ENCODE data around the gene CABP1. TPM values are rescaled to one million over a fixed set of nuclear protein-coding genes. Genes with fewer than 3 reads are reported as not detected.
A peak's percentile ranks its signal among the peaks of the same experiment; 100 is the strongest.
"Not testable (repeated sequence)": the region's sequence is repeated elsewhere in the genome, so short reads cannot be mapped to it uniquely, and the experiment has no call there.

CABP1 gene
- total RNA-seq, 1 experiment from 2014 or later: 4.4 TPM

GRCh38 chr12:120668868-120669840 is 28.7 kb downstream of the CABP1 start:
- H3K36me3 ChIP-seq (replicated peaks; ENCODE audit: control insufficient read depth, insufficient read depth, low read length): no peaks in the 10 kb centered on the region
- no peaks in the 10 kb centered on the region for H3K27me3 ChIP-seq (ENCODE audit: control insufficient read depth, insufficient read depth, low read length)
- peak; percentile 78 for DNase-seq
- peak overlapping the region; percentile 10; the same call in 1 of the 2 replicates for H3K4me3 ChIP-seq (ENCODE audit: insufficient read depth, low read depth, low read length)

GRCh38 chr12:120670237-120670636 is 29.8 kb downstream of the CABP1 start:
- not testable (repeated sequence) for H3K36me3 ChIP-seq (replicated peaks; ENCODE audit: control insufficient read depth, insufficient read depth, low read length); H3K4me3 ChIP-seq (ENCODE audit: insufficient read depth, low read depth, low read length); H3K27me3 ChIP-seq (ENCODE audit: control insufficient read depth, insufficient read depth, low read length); DNase-seq

- no peak for DNase-seq
- H3K27me3 ChIP-seq (ENCODE audit: control insufficient read depth, insufficient read depth, low read length): no peaks in the 10 kb centered on the region
- no peak overlapping the region for H3K4me3 ChIP-seq (ENCODE audit: insufficient read depth, low read depth, low read length)
- no peaks in the 10 kb centered on the region for H3K36me3 ChIP-seq (replicated peaks; ENCODE audit: control insufficient read depth, insufficient read depth, low read length)
Observed at GRCh38 chr12:120670667-120671066, 30.2 kb downstream of the CABP1 start.

- DNase-seq: peak; percentile 19
- H3K27me3 ChIP-seq (ENCODE audit: control insufficient read depth, insufficient read depth, low read length): no peaks in the 10 kb centered on the region
- H3K36me3 ChIP-seq (replicated peaks; ENCODE audit: control insufficient read depth, insufficient read depth, low read length): no peaks in the 10 kb centered on the region
- H3K4me3 ChIP-seq (ENCODE audit: insufficient read depth, low read depth, low read length): no peak overlapping the region
Observed at GRCh38 chr12:120674097-120674636, 33.7 kb downstream of the CABP1 start.

GRCh38 chr12:120677765-120678473 is 37.5 kb downstream of the CABP1 start:
- no peaks in the 10 kb centered on the region for H3K36me3 ChIP-seq (replicated peaks; ENCODE audit: control insufficient read depth, insufficient read depth, low read length)
- H3K27me3 ChIP-seq (ENCODE audit: control insufficient read depth, insufficient read depth, low read length): no peaks in the 10 kb centered on the region
- DNase-seq: no peak
- no peak overlapping the region for H3K4me3 ChIP-seq (ENCODE audit: insufficient read depth, low read depth, low read length)

GRCh38 chr12:120678572-120678971 is 38.1 kb downstream of the CABP1 start:
- no peak overlapping the region for H3K4me3 ChIP-seq (ENCODE audit: insufficient read depth, low read depth, low read length)
- DNase-seq: no peak
- H3K27me3 ChIP-seq (ENCODE audit: control insufficient read depth, insufficient read depth, low read length): no peaks in the 10 kb centered on the region
- no peaks in the 10 kb centered on the region for H3K36me3 ChIP-seq (replicated peaks; ENCODE audit: control insufficient read depth, insufficient read depth, low read length)

GRCh38 chr12:120680165-120680738 is 39.8 kb downstream of the CABP1 start:
- Histone ChIP-seq H3K27me3 (ENCODE audit: control insufficient read depth, insufficient read depth, low read length) (no peaks in the 10 kb centered on the region), H3K36me3 (replicated peaks; ENCODE audit: control insufficient read depth, insufficient read depth, low read length) (no peaks in the 10 kb centered on the region), H3K4me3 (ENCODE audit: insufficient read depth, low read depth, low read length) (no peak overlapping the region)
- peak; percentile 40 for DNase-seq

- H3K36me3 ChIP-seq (replicated peaks; ENCODE audit: control insufficient read depth, insufficient read depth, low read length): no peaks in the 10 kb centered on the region
- no peak for DNase-seq
- H3K27me3 ChIP-seq (ENCODE audit: control insufficient read depth, insufficient read depth, low read length): no peaks in the 10 kb centered on the region
- no peak overlapping the region for H3K4me3 ChIP-seq (ENCODE audit: insufficient read depth, low read depth, low read length)
Observed at GRCh38 chr12:120684523-120684932, 44.1 kb downstream of the CABP1 start.

GRCh38 chr12:120685522-120685921 is 45.1 kb downstream of the CABP1 start:
- DNase-seq: no peak
- Histone ChIP-seq H3K36me3 (replicated peaks; ENCODE audit: control insufficient read depth, insufficient read depth, low read length) (no peaks in the 10 kb centered on the region), H3K27me3 (ENCODE audit: control insufficient read depth, insufficient read depth, low read length) (no peaks in the 10 kb centered on the region), H3K4me3 (ENCODE audit: insufficient read depth, low read depth, low read length) (no peak overlapping the region; the same call in 1 of the 2 replicates)

GRCh38 chr12:120686151-120686689 is 45.8 kb downstream of the CABP1 start:
- Histone ChIP-seq H3K27me3 (ENCODE audit: control insufficient read depth, insufficient read depth, low read length) (no peaks in the 10 kb centered on the region), H3K36me3 (replicated peaks; ENCODE audit: control insufficient read depth, insufficient read depth, low read length) (no peaks in the 10 kb centered on the region), H3K4me3 (ENCODE audit: insufficient read depth, low read depth, low read length) (peak overlapping the region; percentile 88)
- DNase-seq: peak; percentile 97

- peak; percentile 100 for DNase-seq
- no peaks in the 10 kb centered on the region for H3K27me3 ChIP-seq (ENCODE audit: control insufficient read depth, insufficient read depth, low read length)
- H3K36me3 ChIP-seq (replicated peaks; ENCODE audit: control insufficient read depth, insufficient read depth, low read length): no peaks in the 10 kb centered on the region
- peak within 1 kb of the TSS; percentile 88 for H3K4me3 ChIP-seq (ENCODE audit: insufficient read depth, low read depth, low read length)
Observed at GRCh38 chr12:120686690-120687577, 46.5 kb downstream of the CABP1 start, which contains the start of gene MLEC. MLEC (plus strand) TSS chr12:120687149; CDS start chr12:120687297, 148 bp downstream.

GRCh38 chr12:120687578-120688289 is 47.3 kb downstream of the CABP1 start:
- Histone ChIP-seq H3K4me3 (ENCODE audit: insufficient read depth, low read depth, low read length) (peak overlapping the region; percentile 88), H3K27me3 (ENCODE audit: control insufficient read depth, insufficient read depth, low read length) (no peaks in the 10 kb centered on the region), H3K36me3 (replicated peaks; ENCODE audit: control insufficient read depth, insufficient read depth, low read length) (no peaks in the 10 kb centered on the region)
- no peak for DNase-seq

- peak overlapping the region; percentile 88 for H3K4me3 ChIP-seq (ENCODE audit: insufficient read depth, low read depth, low read length)
- no peaks in the 10 kb centered on the region for H3K27me3 ChIP-seq (ENCODE audit: control insufficient read depth, insufficient read depth, low read length)
- H3K36me3 ChIP-seq (replicated peaks; ENCODE audit: control insufficient read depth, insufficient read depth, low read length): no peaks in the 10 kb centered on the region
- DNase-seq: no peak
Observed at GRCh38 chr12:120688527-120689071, 48.2 kb downstream of the CABP1 start.
